Thyroid gland (tissue), 4 donors: ENCODE data around the gene NUDT3. TPM values are rescaled to one million over a fixed set of nuclear protein-coding genes. Genes with fewer than 3 reads are reported as not detected.
"Not testable (repeated sequence)": the region's sequence is repeated elsewhere in the genome, so short reads cannot be mapped to it uniquely, and the experiment has no call there.

Experiments used
- DNase-seq, 2 donors: peaks; one replicate each; pipeline ENCODE4 v3.0.0-alpha.2; 2019
- H3K27ac ChIP-seq, 3 donors: fragments of 200-600 bp; sonication (generic); 1 replicate in 2 of 3; 2 replicates in 1 of 3; pipeline ENCODE4 v1.5.1; 2016 to 2019; ENCODE audit warnings: mild to moderate bottlenecking in 1 of 3, moderate library complexity in 1 of 3
- H3K27me3 ChIP-seq: fragments of 200-600 bp; sonication (generic); one replicate; pipeline ENCODE4 v1.5.1; 2019
- H3K36me3 ChIP-seq, 2 donors: fragments of 200-600 bp; sonication (generic); one replicate each; pipeline ENCODE4 v1.5.1; 2016 to 2019
- H3K4me1 ChIP-seq, 2 donors: fragments of 200-600 bp; sonication (generic); one replicate each; pipeline ENCODE4 v1.5.1; 2017 to 2019
- H3K4me3 ChIP-seq, 3 donors: fragments of 200-600 bp; sonication (generic); replicated peaks in 1 of 3; 1 replicate in 2 of 3; 2 replicates in 1 of 3; pipeline ENCODE4 v1.5.1; 2016; ENCODE audit warnings: mild to moderate bottlenecking in 1 of 3
- H3K9me3 ChIP-seq: fragments of 200-600 bp; sonication (generic); one replicate; pipeline ENCODE4 v1.5.1; 2017
- POLR2A ChIP-seq, 2 donors: fragments of 450-650 bp; IDR thresholded peaks; one replicate each; pipeline ENCODE4 v1.6.1; 2017; ENCODE audit warnings: antibody characterized with exemption in 2 of 2, mild to moderate bottlenecking in 2 of 2, moderate library complexity in 1 of 2
- WGBS, 2 donors: methylation state at CpG; one replicate each; pipeline ENCODE4 v1.1.5; 2017; 5-methylcytosine and 5-hydroxymethylcytosine counted together
- intact Hi-C: fragments of 100-400 bp; cut with DNase I; formaldehyde crosslinking; loops from one replicate; pipeline ENCODE4 v1.15.1; 2023
- total RNA-seq, 4 donors: library from RNA; depleted of rRNA; stranded (reverse); fragments of >200 nt; gene quantifications; one replicate each; pipeline ENCODE4 v1.2.3, GENCODE V29; 2016
- TF ChIP-seq, protein P1 (sequence below), 6 experiments: fragments of 200-600 bp in 3 of 6; fragments of 450-650 bp in 3 of 6; sonication (generic) in 3 of 6; IDR thresholded peaks; one replicate each; pipeline ENCODE4 v1.5.1; 2016 to 2019; ENCODE audit warnings: antibody characterized with exemption in 6 of 6, mild to moderate bottlenecking in 2 of 6, inconsistent platforms in 1 of 6, moderate library complexity in 1 of 6

NUDT3 gene
- total RNA-seq, 4 donors from 2014 or later = 68.1 to 98.9 (median 75.5) TPM

DNA sequence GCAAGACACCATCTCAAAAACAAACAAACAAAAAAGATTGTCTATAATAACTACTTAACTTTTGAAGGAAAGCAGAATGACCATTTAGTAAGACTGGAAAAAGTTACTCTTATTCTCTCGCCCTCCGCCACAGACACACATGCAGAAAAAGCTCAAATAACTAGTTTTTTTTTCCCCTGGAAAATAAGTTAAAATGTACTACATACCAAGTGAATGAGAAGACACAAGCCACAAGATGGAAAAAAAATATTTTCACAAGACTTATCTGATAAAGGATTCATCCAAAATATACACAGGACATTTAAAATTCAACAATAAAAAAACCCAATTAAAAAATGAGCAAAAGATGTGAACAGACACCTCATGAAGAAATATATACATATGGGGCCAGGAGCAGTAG is 31.9 kb downstream of the NUDT3 start:
- 81 to 84% methylated on average over 2 of the region's 2 CpGs for WGBS, 2 donors
- no peak overlapping the region for H3K4me3 ChIP-seq

DNA sequence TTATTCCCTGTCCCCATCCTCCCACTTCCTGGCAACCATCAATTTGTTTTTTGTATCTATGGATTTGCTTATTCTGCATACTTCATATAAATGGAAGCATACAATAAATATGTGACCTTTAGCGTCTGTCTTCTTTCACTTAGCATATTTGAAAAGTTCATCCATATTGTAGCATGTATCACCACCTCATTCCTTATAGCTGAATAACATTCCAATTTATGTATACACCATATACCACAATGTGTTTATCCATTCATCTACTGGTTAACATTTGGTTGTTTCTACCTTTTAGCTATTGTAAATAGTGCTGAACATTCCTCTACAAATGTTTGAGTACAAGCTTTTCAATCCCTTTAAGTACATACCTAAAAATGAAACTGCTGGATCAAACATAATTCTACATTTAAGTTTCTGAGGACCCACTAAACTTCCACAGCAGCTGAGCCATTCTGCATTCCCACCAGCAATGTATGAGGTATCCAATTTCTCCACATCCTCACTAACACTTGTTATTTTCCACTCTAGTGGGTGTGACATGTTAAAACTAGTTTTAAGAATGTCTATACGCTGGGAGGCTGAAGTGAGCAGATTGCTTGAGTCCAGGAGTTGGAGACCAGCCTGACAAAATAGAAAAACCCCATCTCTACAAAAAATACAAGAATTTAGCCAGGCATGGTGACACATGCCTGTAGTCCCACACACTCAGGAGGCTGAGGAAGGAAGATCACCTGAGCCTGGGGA is 32.9 kb downstream of the NUDT3 start:
- H3K27me3 ChIP-seq = no peaks in the 10 kb centered on the region
- DNase-seq = peak; percentile 39 to 41
- H3K27ac ChIP-seq = peak overlapping the region; percentile 52 to 69 (median 65)
- WGBS, 2 donors = 57 to 59% methylated on average over 2 of the region's 2 CpGs
- intact Hi-C loops = no loop called here
- H3K9me3 ChIP-seq = no peaks in the 10 kb centered on the region
- H3K4me3 ChIP-seq = no peak overlapping the region
- no peaks in the 10 kb centered on the region for H3K36me3 ChIP-seq
- peaks cover 33 to 37% of the 10 kb centered on the region in 2 donors for H3K4me1 ChIP-seq
- TF ChIP-seq, protein P1, sequence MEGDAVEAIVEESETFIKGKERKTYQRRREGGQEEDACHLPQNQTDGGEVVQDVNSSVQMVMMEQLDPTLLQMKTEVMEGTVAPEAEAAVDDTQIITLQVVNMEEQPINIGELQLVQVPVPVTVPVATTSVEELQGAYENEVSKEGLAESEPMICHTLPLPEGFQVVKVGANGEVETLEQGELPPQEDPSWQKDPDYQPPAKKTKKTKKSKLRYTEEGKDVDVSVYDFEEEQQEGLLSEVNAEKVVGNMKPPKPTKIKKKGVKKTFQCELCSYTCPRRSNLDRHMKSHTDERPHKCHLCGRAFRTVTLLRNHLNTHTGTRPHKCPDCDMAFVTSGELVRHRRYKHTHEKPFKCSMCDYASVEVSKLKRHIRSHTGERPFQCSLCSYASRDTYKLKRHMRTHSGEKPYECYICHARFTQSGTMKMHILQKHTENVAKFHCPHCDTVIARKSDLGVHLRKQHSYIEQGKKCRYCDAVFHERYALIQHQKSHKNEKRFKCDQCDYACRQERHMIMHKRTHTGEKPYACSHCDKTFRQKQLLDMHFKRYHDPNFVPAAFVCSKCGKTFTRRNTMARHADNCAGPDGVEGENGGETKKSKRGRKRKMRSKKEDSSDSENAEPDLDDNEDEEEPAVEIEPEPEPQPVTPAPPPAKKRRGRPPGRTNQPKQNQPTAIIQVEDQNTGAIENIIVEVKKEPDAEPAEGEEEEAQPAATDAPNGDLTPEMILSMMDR (IDR thresholded peaks at IDR 0.05) = no peak
- TF ChIP-seq POLR2A (IDR thresholded peaks at IDR 0.05) = no peak

More for the DNA sequence above, 31.9 kb downstream of the NUDT3 start:
- Histone ChIP-seq H3K27me3 (no peaks in the 10 kb centered on the region), H3K36me3 (no peaks in the 10 kb centered on the region), H3K27ac (peak overlapping the region; percentile 52 to 69 (median 65)), H3K4me1 (peaks cover 33 to 37% of the 10 kb centered on the region in 2 donors), H3K9me3 (no peaks in the 10 kb centered on the region)
- intact Hi-C loops = no loop called here
- TF ChIP-seq, protein P1 (IDR thresholded peaks at IDR 0.05) = no peak
- TF ChIP-seq POLR2A (IDR thresholded peaks at IDR 0.05) = no peak
- DNase-seq = no peak

DNA sequence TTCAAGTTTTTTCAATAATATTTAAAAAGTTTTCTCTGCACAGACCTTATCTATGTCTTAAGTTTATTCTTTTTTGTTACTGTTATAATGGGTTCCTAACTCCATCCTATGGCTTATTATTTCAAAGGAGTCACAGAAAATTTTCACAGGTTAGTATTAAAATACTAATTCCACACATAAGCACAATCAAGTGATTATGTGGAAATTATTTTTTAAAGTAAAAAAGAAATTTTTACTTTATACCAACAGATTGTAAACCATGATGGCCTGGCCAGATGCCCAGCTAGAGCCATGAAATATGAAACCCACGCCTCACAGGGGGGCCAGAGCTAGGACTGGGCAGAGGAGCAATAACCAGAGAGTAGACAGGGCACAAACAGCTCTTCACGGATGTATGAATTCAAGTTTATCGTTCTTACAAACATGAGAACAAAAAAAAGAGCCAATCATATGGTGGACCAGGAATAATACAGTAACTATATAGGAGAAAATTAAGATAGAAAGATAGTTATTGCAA is 34.0 kb downstream of the NUDT3 start:
- TF ChIP-seq POLR2A (IDR thresholded peaks at IDR 0.05) = no peak
- TF ChIP-seq, protein P1 (IDR thresholded peaks at IDR 0.05) = no peak
- WGBS, 2 donors = 42 to 45% methylated on average over 3 of the region's 3 CpGs
- Histone ChIP-seq H3K27me3 (no peaks in the 10 kb centered on the region), H3K4me3 (no peak overlapping the region), H3K4me1 (peaks cover 27 to 29% of the 10 kb centered on the region in 2 donors), H3K9me3 (no peaks in the 10 kb centered on the region), H3K36me3 (no peaks in the 10 kb centered on the region), H3K27ac (peak overlapping the region; percentile 20 to 69 (median 52))
- peak; percentile 56 to 64 for DNase-seq
- intact Hi-C loops = no loop called here

DNA sequence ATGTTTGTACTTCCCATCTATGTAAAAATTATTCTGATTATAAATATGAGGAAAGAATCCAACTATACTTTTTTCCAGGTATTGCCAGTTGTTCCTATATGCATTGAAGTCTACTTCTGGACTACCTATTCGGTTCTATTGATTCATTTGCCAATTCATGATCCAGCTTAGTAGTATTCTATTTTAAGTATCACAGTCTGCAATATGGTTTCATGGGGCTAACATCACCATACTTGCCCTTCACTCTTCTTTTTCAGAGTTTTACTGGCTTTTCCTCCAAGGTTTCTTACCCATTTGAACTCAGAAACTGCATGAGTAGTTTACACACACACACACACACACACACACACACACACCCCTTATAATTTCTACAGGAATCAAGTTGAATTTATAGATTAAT is 34.5 kb downstream of the NUDT3 start:
- intact Hi-C loops = no loop called here
- H3K4me1 ChIP-seq = peaks cover 22 to 23% of the 10 kb centered on the region in 2 donors
- no peaks in the 10 kb centered on the region for H3K27me3 ChIP-seq
- no peak overlapping the region for H3K4me3 ChIP-seq
- WGBS, 2 donors = 86% methylated on average over 1 of the region's 1 CpG
- H3K9me3 ChIP-seq = no peaks in the 10 kb centered on the region
- H3K27ac ChIP-seq = no peak overlapping the region
- no peak for DNase-seq
- TF ChIP-seq, protein P1 (IDR thresholded peaks at IDR 0.05) = no peak
- no peak for TF ChIP-seq POLR2A (IDR thresholded peaks at IDR 0.05)
- no peaks in the 10 kb centered on the region for H3K36me3 ChIP-seq

DNA sequence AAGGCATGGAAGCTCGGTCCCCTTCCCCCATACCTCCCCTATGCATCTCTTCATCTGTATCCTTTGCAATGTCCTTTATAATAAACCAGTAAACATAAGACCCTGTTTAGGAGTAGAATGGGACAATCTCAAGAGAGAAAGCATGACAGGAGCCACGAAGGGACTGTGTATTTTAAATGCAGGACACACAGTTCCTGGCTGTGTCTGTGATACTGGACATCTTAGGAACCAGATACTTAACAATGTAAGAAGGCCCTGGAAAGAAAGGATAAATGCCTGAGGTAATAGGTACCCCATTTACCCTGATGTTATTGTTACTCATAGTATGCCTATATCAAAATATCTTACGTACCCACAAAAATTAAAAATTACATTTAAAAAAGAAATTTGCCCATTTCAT is 36.6 kb downstream of the NUDT3 start:
- intact Hi-C loops = no loop called here
- no peak for TF ChIP-seq POLR2A (IDR thresholded peaks at IDR 0.05)
- TF ChIP-seq, protein P1 (IDR thresholded peaks at IDR 0.05) = no peak
- Histone ChIP-seq H3K27ac (no peak overlapping the region), H3K4me3 (no peak overlapping the region), H3K9me3 (no peaks in the 10 kb centered on the region), H3K4me1 (peaks cover 21 to 27% of the 10 kb centered on the region in 2 donors), H3K27me3 (no peaks in the 10 kb centered on the region), H3K36me3 (no peaks in the 10 kb centered on the region)
- 62 to 84% methylated on average over 3 of the region's 3 CpGs for WGBS, 2 donors
- no peak for DNase-seq

DNA sequence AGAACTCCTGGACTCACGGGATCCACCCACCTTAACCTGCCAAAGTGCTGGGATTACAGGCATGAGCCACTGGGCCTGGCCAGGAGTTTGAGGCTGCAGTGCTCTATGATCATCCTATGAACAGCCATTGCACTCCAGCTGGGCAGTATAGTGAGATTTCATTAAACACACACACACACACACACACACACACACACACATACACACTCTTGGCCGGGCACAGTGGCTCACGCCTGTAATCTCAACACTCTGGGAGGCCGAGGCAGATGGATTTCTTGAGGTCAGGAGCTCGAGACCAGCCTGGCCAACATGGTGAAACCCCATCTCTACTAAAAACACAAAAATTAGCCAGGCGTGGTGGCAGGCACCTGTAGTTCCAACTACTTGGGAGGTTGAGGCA is 38.2 kb downstream of the NUDT3 start:
- DNase-seq, H3K27ac ChIP-seq, intact Hi-C loops, H3K27me3 ChIP-seq, H3K9me3 ChIP-seq, H3K4me3 ChIP-seq, H3K36me3 ChIP-seq: not testable (repeated sequence)
- peaks cover 10 to 14% of the 10 kb centered on the region in 2 donors for H3K4me1 ChIP-seq
- 84 to 90% methylated on average over 5 to 6 of the region's 6 CpGs for WGBS, 2 donors

DNA sequence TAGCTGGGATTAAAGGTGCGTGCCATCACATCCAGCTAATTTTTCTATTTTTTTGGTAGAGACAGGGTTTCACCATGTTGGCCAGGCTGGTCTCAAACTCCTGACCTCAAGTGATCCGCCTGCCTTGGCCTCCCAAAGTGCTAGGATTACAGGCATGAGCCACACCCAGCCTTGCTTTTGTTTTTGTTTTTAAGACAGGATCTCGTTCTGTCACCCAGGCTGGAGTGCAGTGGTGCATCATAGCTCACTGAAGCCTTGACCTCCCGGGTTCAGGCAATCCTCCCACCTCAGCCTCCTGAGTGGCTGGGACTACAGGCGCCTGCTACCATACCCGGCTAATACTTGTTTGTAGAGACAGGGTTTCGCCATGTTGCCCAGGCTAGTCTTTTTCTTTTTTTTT is 38.9 kb downstream of the NUDT3 start:
- H3K27ac ChIP-seq, H3K9me3 ChIP-seq, intact Hi-C loops, H3K27me3 ChIP-seq, DNase-seq, H3K4me3 ChIP-seq, H3K36me3 ChIP-seq: not testable (repeated sequence)
- H3K4me1 ChIP-seq = peaks cover 4 to 10% of the 10 kb centered on the region in 2 donors
- 91 to 94% methylated on average over 7 of the region's 7 CpGs for WGBS, 2 donors
